HEK293 (cell line): ENCODE results near the gene CACNB4.

Experiments
- CTCF ChIA-PET: fragments of 350-600 bp; formaldehyde crosslinking; extraction: SDS; loops from one replicate; lab custom pipeline; 2021; ENCODE audit warnings: antibody characterized with exemption; lab: Yijun Ruan, JAX
- POLR2A ChIA-PET: fragments of 300-600 bp; formaldehyde crosslinking; extraction: SDS; loops from one replicate; lab custom pipeline; 2020; ENCODE audit warnings: antibody characterized with exemption, inconsistent platforms; lab: Yijun Ruan, JAX
- H3K27ac ChIP-seq: fragments of 200-500 bp; sonication (Bioruptor generic); 2 replicates; pipeline ENCODE4 v1.5.1; 2014; ENCODE audit warnings: low read depth, low read length, control low read depth, inconsistent platforms; ENCODE audit errors: extremely low read depth
- H3K36me3 ChIP-seq, 2 experiments: fragments of 200-500 bp in 1 of 2; sonication (Bioruptor generic) in 1 of 2; 1 replicate in 1 of 2; 2 replicates in 1 of 2; pipeline ENCODE4 v1.5.1; 2014 to 2017; ENCODE audit warnings: inconsistent platforms in 2 of 2, low read length in 2 of 2; ENCODE audit not compliant: control insufficient read depth in 2 of 2, insufficient read depth in 1 of 2
- H3K4me1 ChIP-seq: fragments of 200-500 bp; sonication (Bioruptor generic); 2 replicates; pipeline ENCODE4 v1.5.1; 2014; ENCODE audit warnings: mild to moderate bottlenecking, low read length, inconsistent platforms; ENCODE audit not compliant: control insufficient read depth, insufficient read depth
- H3K4me3 ChIP-seq: 2 replicates; pipeline ENCODE4 v1.5.1; 2011; ENCODE audit warnings: low read depth, mild to moderate bottlenecking, control low read depth, low read length, moderate library complexity
- H3K9me3 ChIP-seq: fragments of 200-500 bp; sonication (Bioruptor generic); 2 replicates; pipeline ENCODE4 v1.5.1; 2014; ENCODE audit warnings: low read depth, low read length, inconsistent platforms; ENCODE audit not compliant: control insufficient read depth, insufficient read depth
- REPIN1 ChIP-seq: fragments of 450-650 bp; formaldehyde crosslinking; IDR thresholded peaks from 2 replicates; pipeline ENCODE4 v1.5.1; 2017; ENCODE audit warnings: missing biosample characterization, missing genetic modification characterization, low read depth
- TCF7L2 ChIP-seq: IDR thresholded peaks from 2 replicates; pipeline ENCODE4 v1.6.1; 2011; ENCODE audit warnings: low read depth, mild to moderate bottlenecking, inconsistent platforms, low read length, moderate library complexity, borderline replicate concordance
- ZBTB8A ChIP-seq: fragments of 450-650 bp; formaldehyde crosslinking; IDR thresholded peaks from 2 replicates; pipeline ENCODE4 v1.5.1; 2016; ENCODE audit warnings: missing biosample characterization, missing genetic modification characterization
- ZEB2 ChIP-seq: fragments of 450-650 bp; formaldehyde crosslinking; IDR thresholded peaks from 2 replicates; pipeline ENCODE4 v1.5.1; 2016; ENCODE audit warnings: missing biosample characterization, missing genetic modification characterization
- ZNF133 ChIP-seq: fragments of 450-650 bp; formaldehyde crosslinking; IDR thresholded peaks from 2 replicates; pipeline ENCODE4 v1.5.1; 2016; ENCODE audit warnings: missing biosample characterization, missing genetic modification characterization
- ZNF175 ChIP-seq: fragments of 450-650 bp; formaldehyde crosslinking; IDR thresholded peaks from 2 replicates; pipeline ENCODE4 v1.5.1; 2016; ENCODE audit warnings: missing biosample characterization, missing genetic modification characterization
- ZNF335 ChIP-seq: fragments of 450-650 bp; formaldehyde crosslinking; conservative IDR thresholded peaks from 2 replicates; pipeline ENCODE4 v1.5.1; 2016; ENCODE audit warnings: missing biosample characterization, missing genetic modification characterization
- ZNF350 ChIP-seq: fragments of 450-650 bp; formaldehyde crosslinking; IDR thresholded peaks from 2 replicates; pipeline ENCODE4 v1.5.0; 2017; ENCODE audit warnings: missing biosample characterization, mild to moderate bottlenecking, missing genetic modification characterization
- ZNF423 ChIP-seq: fragments of 450-650 bp; formaldehyde crosslinking; IDR thresholded peaks from 2 replicates; pipeline ENCODE4 v1.5.1; 2016; ENCODE audit warnings: missing biosample characterization, missing genetic modification characterization
- ZNF624 ChIP-seq: fragments of 450-650 bp; formaldehyde crosslinking; IDR thresholded peaks from 2 replicates; pipeline ENCODE4 v1.5.1; 2017; ENCODE audit warnings: missing biosample characterization, missing genetic modification characterization
- ZNF629 ChIP-seq: fragments of 450-650 bp; formaldehyde crosslinking; IDR thresholded peaks from 2 replicates; pipeline ENCODE4 v1.5.1; 2017; ENCODE audit warnings: missing biosample characterization, missing genetic modification characterization
- ZNF664 ChIP-seq: fragments of 450-650 bp; formaldehyde crosslinking; IDR thresholded peaks from 2 replicates; pipeline ENCODE4 v1.5.1; 2016; ENCODE audit warnings: missing biosample characterization, missing genetic modification characterization
- ZNF707 ChIP-seq: fragments of 450-650 bp; formaldehyde crosslinking; IDR thresholded peaks from 2 replicates; pipeline ENCODE4 v1.5.1; 2016; ENCODE audit warnings: missing biosample characterization, missing genetic modification characterization
- ZNF76 ChIP-seq: fragments of 450-650 bp; formaldehyde crosslinking; IDR thresholded peaks from 2 replicates; pipeline ENCODE4; 2016; ENCODE audit warnings: low read depth, missing biosample characterization, missing genetic modification characterization, borderline replicate concordance
- ZNF837 ChIP-seq: fragments of 450-650 bp; formaldehyde crosslinking; IDR thresholded peaks from 2 replicates; pipeline ENCODE4 v1.5.1; 2016; ENCODE audit warnings: missing biosample characterization, missing genetic modification characterization
- TF ChIP-seq, protein P1 (sequence below): fragments of 450-650 bp; formaldehyde crosslinking; IDR thresholded peaks from 2 replicates; pipeline ENCODE4 v1.5.1; 2016; ENCODE audit warnings: missing biosample characterization, missing genetic modification characterization
- TF ChIP-seq, protein P2 (sequence below): fragments of 450-650 bp; formaldehyde crosslinking; IDR thresholded peaks from 2 replicates; pipeline ENCODE4 v1.5.1; 2017; ENCODE audit warnings: missing biosample characterization, missing genetic modification characterization
- TF ChIP-seq, protein P3 (sequence below): sonication (generic); formaldehyde crosslinking; IDR thresholded peaks from 2 replicates; pipeline ENCODE4 v1.8.1; 2022; ENCODE audit warnings: mild to moderate bottlenecking, moderate library complexity, missing genetic modification reagents
- TF ChIP-seq, protein P4 (sequence below): fragments of 450-650 bp; formaldehyde crosslinking; IDR thresholded peaks from 2 replicates; pipeline ENCODE4 v1.5.1; 2016; ENCODE audit warnings: missing biosample characterization, missing genetic modification characterization

CACNB4 gene

DNA sequence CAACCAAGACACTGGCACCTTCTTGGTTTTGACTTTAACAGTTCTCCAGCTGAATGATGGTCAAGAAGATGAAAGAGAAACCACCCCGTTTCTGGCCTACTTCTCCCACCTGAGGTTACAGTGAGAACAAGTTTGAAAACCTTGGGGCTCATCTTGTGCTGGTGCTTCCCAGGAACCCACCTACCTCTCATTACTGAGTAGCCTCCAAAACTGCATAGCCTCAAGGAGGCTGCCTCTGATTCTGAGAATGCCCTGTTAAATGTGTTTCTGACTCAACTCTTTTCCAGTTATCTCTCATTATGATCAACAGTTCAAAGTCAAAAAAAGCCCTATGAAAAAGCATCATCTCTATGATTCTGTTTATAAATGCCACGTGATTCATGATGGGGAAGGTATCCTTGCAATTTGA lies 121.9 kb downstream of the CACNB4 start:
- ChIA-PET POLR2A (no interaction called here), CTCF (interaction anchor here (0.6 to 1.8 kb wide), 4 partner anchors 17 to 49 kb away, joined by 3 to 4 read pairs (median 4); no protein-coding TSS in a partner anchor)
- Histone ChIP-seq H3K4me1 (peaks cover 3% of the 10 kb centered on the region; the same call in 1 of the 2 replicates), H3K36me3 (no peaks in the 10 kb centered on the region), H3K4me3 (no peak overlapping the region), H3K9me3 (no peaks in the 10 kb centered on the region), H3K27ac (no peak overlapping the region)
- TF ChIP-seq, protein P1, sequence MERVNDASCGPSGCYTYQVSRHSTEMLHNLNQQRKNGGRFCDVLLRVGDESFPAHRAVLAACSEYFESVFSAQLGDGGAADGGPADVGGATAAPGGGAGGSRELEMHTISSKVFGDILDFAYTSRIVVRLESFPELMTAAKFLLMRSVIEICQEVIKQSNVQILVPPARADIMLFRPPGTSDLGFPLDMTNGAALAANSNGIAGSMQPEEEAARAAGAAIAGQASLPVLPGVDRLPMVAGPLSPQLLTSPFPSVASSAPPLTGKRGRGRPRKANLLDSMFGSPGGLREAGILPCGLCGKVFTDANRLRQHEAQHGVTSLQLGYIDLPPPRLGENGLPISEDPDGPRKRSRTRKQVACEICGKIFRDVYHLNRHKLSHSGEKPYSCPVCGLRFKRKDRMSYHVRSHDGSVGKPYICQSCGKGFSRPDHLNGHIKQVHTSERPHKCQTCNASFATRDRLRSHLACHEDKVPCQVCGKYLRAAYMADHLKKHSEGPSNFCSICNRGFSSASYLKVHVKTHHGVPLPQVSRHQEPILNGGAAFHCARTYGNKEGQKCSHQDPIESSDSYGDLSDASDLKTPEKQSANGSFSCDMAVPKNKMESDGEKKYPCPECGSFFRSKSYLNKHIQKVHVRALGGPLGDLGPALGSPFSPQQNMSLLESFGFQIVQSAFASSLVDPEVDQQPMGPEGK (tag by site-specific recombination) = no peak
- TF ChIP-seq ZNF664 (tag by site-specific recombination) = no peak
- TF ChIP-seq, protein P2, sequence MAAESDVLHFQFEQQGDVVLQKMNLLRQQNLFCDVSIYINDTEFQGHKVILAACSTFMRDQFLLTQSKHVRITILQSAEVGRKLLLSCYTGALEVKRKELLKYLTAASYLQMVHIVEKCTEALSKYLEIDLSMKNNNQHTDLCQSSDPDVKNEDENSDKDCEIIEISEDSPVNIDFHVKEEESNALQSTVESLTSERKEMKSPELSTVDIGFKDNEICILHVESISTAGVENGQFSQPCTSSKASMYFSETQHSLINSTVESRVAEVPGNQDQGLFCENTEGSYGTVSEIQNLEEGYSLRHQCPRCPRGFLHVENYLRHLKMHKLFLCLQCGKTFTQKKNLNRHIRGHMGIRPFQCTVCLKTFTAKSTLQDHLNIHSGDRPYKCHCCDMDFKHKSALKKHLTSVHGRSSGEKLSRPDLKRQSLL = no peak
- no peak for TF ChIP-seq ZNF423 (tag by site-specific recombination)
- no peak for TF ChIP-seq ZNF837 (tag by site-specific recombination)
- no peak for TF ChIP-seq ZNF629 (tag by site-specific recombination)
- TF ChIP-seq, protein P3, sequence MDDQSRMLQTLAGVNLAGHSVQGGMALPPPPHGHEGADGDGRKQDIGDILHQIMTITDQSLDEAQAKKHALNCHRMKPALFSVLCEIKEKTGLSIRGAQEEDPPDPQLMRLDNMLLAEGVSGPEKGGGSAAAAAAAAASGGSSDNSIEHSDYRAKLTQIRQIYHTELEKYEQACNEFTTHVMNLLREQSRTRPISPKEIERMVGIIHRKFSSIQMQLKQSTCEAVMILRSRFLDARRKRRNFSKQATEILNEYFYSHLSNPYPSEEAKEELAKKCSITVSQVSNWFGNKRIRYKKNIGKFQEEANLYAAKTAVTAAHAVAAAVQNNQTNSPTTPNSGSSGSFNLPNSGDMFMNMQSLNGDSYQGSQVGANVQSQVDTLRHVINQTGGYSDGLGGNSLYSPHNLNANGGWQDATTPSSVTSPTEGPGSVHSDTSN (CRISPR knock-in tag) = no peak
- no peak for TF ChIP-seq ZNF707 (tag by site-specific recombination)
- no peak for TF ChIP-seq ZNF133 (tag by site-specific recombination)
- TF ChIP-seq ZNF350 (tag by site-specific recombination) = no peak
- TF ChIP-seq ZBTB8A (tag by site-specific recombination) = no peak
- no peak for TF ChIP-seq ZEB2
- no peak for TF ChIP-seq ZNF76
- TF ChIP-seq ZNF335 (tag by site-specific recombination) = no peak
- TF ChIP-seq, protein P4, sequence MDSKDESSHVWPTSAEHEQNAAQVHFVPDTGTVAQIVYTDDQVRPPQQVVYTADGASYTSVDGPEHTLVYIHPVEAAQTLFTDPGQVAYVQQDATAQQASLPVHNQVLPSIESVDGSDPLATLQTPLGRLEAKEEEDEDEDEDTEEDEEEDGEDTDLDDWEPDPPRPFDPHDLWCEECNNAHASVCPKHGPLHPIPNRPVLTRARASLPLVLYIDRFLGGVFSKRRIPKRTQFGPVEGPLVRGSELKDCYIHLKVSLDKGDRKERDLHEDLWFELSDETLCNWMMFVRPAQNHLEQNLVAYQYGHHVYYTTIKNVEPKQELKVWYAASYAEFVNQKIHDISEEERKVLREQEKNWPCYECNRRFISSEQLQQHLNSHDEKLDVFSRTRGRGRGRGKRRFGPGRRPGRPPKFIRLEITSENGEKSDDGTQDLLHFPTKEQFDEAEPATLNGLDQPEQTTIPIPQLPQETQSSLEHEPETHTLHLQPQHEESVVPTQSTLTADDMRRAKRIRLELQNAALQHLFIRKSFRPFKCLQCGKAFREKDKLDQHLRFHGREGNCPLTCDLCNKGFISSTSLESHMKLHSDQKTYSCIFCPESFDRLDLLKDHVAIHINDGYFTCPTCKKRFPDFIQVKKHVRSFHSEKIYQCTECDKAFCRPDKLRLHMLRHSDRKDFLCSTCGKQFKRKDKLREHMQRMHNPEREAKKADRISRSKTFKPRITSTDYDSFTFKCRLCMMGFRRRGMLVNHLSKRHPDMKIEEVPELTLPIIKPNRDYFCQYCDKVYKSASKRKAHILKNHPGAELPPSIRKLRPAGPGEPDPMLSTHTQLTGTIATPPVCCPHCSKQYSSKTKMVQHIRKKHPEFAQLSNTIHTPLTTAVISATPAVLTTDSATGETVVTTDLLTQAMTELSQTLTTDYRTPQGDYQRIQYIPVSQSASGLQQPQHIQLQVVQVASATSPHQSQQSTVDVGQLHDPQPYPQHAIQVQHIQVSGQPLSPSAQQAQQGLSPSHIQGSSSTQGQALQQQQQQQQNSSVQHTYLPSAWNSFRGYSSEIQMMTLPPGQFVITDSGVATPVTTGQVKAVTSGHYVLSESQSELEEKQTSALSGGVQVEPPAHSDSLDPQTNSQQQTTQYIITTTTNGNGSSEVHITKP (tag by site-specific recombination) = no peak
- TF ChIP-seq ZNF175 (tag by site-specific recombination) = no peak
- no peak for TF ChIP-seq ZNF624 (tag by site-specific recombination)
- TF ChIP-seq TCF7L2 = no peak
- TF ChIP-seq REPIN1 = no peak
